GM12874 (cell line): Measurements from ENCODE around the gene PKM.

Experiments
- TF ChIP-seq, protein P1 (sequence below): IDR thresholded peaks from 2 replicates; pipeline ENCODE4 v1.5.1; 2011; ENCODE audit warnings: low read depth, mild to moderate bottlenecking, control low read depth, low read length, moderate library complexity; ENCODE audit not compliant: insufficient read depth

Gene PKM

GRCh38 chr15:72231833-72232478 is 966 bp upstream of the PKM start:
- TF ChIP-seq, protein P1, sequence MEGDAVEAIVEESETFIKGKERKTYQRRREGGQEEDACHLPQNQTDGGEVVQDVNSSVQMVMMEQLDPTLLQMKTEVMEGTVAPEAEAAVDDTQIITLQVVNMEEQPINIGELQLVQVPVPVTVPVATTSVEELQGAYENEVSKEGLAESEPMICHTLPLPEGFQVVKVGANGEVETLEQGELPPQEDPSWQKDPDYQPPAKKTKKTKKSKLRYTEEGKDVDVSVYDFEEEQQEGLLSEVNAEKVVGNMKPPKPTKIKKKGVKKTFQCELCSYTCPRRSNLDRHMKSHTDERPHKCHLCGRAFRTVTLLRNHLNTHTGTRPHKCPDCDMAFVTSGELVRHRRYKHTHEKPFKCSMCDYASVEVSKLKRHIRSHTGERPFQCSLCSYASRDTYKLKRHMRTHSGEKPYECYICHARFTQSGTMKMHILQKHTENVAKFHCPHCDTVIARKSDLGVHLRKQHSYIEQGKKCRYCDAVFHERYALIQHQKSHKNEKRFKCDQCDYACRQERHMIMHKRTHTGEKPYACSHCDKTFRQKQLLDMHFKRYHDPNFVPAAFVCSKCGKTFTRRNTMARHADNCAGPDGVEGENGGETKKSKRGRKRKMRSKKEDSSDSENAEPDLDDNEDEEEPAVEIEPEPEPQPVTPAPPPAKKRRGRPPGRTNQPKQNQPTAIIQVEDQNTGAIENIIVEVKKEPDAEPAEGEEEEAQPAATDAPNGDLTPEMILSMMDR, result no peak

DNA sequence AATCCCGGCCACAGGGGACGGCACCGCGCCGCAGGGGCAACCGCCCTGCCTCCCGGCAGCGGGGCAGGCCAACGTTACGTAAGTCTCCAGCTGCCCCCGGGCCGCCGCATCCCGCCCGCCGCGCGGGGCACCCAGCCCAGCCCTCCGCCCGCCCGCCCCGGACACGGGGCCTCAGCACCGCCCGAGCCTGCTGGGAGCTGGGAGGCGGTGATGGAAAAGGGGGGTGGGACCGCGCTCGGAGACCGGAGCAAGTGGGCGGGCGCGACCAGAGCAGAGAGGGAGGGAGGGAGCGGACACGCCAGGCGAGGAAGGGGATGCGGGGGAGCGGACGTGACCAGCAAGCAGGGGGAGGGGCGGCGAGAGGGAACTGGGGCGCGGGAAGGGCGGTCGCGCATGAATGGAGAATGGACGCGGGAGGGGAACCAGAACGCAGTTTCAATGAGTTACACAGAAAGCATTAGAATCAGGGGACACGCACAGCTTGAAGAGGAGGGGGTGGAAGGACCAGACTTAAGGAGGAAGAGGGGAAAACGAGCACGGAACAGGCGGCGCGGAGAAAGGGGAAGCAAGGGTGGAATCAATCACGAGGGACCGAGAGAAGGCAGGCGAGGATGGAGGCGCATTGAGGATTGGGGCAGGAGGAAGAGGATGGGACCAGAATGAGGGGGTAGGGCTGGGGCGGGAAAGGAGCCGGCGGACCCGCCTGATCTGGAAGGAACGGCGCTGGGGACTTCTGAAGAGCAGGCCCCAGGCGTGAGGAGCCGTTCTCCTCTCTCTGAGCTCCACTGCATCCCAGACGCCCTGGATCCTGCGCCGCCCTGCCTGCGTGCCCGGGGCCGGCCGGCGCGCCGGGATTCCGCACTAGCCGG is 559 bp downstream of the PKM start:
- TF ChIP-seq, protein P1, result no peak

- TF ChIP-seq, protein P1, result no peak
These were observed 1.1 kb downstream of the PKM start for GRCh38 chr15:72229947-72230196.

DNA sequence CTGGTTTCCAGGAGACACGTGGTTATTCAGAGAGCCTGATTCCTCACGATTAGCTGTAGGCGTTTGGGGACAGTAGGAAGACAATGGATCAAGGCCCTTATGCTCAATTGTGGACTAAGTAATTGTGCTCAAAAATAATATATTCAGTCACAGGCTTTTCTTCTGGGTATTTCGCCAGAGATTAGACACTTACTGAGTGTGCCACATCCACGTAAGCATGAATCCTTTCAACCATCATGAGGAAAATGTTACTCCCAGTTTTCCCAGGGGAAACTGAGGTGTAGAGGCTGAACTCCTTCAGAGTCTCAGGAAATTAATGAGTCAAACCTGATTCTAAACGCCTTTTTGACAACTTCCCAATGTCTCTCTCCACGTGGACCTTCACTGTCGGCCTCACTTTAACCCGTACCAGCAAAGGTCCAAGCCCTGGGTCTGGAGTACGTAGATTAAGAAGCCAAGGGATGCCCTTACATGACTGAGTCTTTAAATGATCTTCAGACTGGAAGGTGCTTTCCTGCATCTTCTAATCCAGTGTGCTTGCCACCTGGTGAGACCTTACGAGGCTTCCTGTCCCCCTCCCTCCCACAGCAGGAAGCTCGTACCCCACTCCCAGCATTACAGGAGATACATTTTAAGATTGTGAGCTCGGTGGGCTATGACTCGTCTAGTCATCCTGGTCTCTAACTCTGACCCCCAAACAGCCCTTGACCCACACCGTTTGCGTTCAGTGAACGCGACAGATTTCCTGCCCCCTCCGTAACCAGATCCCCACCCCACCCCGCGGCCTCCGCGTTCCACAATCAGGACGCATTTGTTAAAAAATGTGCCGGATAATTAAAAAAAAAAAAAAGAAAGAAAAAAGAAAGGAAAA is 1.7 kb downstream of the PKM start:
- TF ChIP-seq, protein P1, result no peak

DNA sequence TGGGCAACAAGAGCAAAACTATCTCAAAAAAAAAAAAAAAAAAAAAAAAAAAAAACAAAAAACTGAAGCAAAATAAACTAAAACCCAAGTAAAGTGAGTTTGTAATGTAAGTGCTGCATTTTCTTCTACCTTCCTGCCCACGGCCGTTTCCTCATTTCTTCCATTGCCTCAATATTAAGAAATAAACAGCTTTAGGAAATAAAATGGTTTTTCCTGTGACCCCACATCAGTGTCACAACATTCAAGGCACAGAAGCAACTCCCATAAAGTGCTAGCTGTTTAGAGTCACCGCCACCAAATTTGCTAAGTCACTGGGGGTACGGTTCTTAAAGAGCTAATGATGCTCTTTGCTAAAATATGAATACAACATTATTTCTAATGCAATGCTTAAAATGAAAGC is 3.3 kb downstream of the PKM start:
- TF ChIP-seq, protein P1, result no peak

DNA sequence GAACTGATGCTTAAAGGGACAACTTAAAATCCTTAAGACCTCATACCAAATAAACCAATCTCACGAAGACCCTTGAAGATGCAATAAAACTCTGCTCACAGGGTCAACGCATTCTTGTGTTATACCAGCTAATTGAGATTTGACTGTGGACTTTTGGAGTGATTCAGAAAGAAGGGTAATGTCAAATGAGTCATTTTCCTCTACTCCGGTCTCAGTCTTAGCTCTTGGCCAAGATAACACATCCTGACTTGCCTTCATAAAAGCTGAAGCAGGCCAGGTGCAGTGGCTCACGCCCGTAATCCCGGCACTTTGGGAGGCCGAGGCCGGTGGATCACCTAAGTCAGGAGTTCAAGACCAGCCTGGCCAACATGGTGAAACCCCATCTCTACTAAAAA is 3.8 kb downstream of the PKM start:
- TF ChIP-seq, protein P1, result no peak

GRCh38 chr15:72223278-72223677 is 7.7 kb downstream of the PKM start:
- TF ChIP-seq, protein P1, result no peak
